AG09309 (cell line): ENCODE measurements around the gene ARFGAP1.

Experiments used
- DNase-seq: peaks from one replicate; pipeline ENCODE4 v3.0.0-alpha.2; 2010; ENCODE audit warnings: low read depth
- H3K4me3 ChIP-seq: 2 replicates; pipeline ENCODE4 v1.5.1; 2011; ENCODE audit warnings: mild to moderate bottlenecking, low read depth, low read length, moderate library complexity; ENCODE audit not compliant: control insufficient read depth
- TF ChIP-seq, protein P1 (sequence below): IDR thresholded peaks from 2 replicates; pipeline ENCODE4 v1.5.1; 2011; ENCODE audit warnings: mild to moderate bottlenecking, low read depth, low read length, inconsistent platforms; ENCODE audit not compliant: insufficient read depth, control insufficient read depth; ENCODE audit errors: missing control alignments

ARFGAP1 gene

DNA sequence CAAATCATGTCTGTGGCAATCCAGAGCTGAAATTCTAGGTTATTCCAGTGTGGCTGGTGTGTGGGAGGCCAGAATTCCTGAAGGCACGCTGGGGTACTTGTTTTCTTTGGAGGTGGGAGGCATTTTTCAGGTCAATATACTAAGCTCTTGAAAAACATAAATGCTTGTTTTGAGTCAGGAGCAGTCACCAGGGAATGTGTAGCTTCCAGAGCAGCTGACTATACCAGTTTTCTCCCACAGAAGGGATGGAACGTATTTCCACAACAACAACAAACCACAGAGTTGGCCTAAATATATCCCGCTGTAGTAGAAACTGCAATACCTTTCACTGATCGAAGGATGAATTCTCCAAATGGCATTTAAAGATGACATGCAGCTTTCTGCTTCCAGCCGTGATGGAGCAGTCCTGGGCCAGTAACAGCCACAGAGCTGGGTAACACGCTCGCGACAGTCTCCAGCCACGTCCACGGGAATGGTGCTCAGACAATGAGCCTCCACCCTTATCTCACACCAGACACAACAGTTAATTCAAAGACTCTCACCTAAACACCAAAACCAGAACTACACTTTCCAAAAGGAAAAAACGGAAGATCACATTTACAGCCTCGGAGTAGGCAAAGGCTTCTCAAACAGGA is 65.3 kb downstream of the ARFGAP1 start:
- no peak for DNase-seq
- TF ChIP-seq, protein P1, sequence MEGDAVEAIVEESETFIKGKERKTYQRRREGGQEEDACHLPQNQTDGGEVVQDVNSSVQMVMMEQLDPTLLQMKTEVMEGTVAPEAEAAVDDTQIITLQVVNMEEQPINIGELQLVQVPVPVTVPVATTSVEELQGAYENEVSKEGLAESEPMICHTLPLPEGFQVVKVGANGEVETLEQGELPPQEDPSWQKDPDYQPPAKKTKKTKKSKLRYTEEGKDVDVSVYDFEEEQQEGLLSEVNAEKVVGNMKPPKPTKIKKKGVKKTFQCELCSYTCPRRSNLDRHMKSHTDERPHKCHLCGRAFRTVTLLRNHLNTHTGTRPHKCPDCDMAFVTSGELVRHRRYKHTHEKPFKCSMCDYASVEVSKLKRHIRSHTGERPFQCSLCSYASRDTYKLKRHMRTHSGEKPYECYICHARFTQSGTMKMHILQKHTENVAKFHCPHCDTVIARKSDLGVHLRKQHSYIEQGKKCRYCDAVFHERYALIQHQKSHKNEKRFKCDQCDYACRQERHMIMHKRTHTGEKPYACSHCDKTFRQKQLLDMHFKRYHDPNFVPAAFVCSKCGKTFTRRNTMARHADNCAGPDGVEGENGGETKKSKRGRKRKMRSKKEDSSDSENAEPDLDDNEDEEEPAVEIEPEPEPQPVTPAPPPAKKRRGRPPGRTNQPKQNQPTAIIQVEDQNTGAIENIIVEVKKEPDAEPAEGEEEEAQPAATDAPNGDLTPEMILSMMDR = no peak
- no peak overlapping the region for H3K4me3 ChIP-seq
